Endothelial cell of umbilical vein (primary cell): Measurements from ENCODE around the gene GLIPR1L2. TPM values are rescaled to one million over a fixed set of nuclear protein-coding genes. Genes with fewer than 3 reads are reported as not detected.

Experiments
- BruUV-seq: library from RNA; stranded (reverse); fragments of 400-500 nt; replicated peaks from 2 replicates; lab custom pipeline; 2021; lab: Mats Ljungman, UMichigan
- CTCF ChIA-PET: fragments of 300-600, 350-600 bp; sonication (Branson Sonifier 250); formaldehyde crosslinking; loops from one replicate; lab custom pipeline; 2021; ENCODE audit warnings: antibody characterized with exemption, inconsistent platforms; lab: Charles Lee
- POLR2A ChIA-PET: fragments of 300-600, 350-600 bp; sonication (Branson Sonifier 250); formaldehyde crosslinking; loops from one replicate; lab custom pipeline; 2021; ENCODE audit warnings: antibody characterized with exemption, inconsistent platforms; lab: Charles Lee
- DNase-seq: peaks from one replicate; pipeline ENCODE4 v3.0.0-alpha.2; 2011; ENCODE audit warnings: low read depth, low spot score
- FAIRE-seq: peaks from 2 replicates; lab custom pipeline; 2011; peaks lifted over from hg19 to GRCh38; lab: Jason Lieb, UNC
- H2AFZ ChIP-seq: 2 replicates; pipeline ENCODE4 v1.6.0; 2012; ENCODE audit warnings: low read depth, low read length, control low read depth, inconsistent platforms
- H3K27ac ChIP-seq: 2 replicates; pipeline ENCODE4 v1.5.1; 2011; ENCODE audit warnings: low read depth, mild to moderate bottlenecking, control low read depth, low read length, moderate library complexity; ENCODE audit not compliant: insufficient read depth
- H3K27me3 ChIP-seq, 2 experiments: 2 replicates each; pipeline versions ENCODE4 v1.6.0 to v1.6.1; 2011; ENCODE audit warnings: low read length in 2 of 2, mixed read lengths in 1 of 2; ENCODE audit not compliant: control insufficient read depth in 2 of 2, insufficient read depth in 2 of 2
- H3K36me3 ChIP-seq, 2 experiments: 2 replicates in 1 of 2; 3 replicates in 1 of 2; pipeline ENCODE4 v1.5.1; 2011; ENCODE audit warnings: low read length in 2 of 2, mild to moderate bottlenecking in 1 of 2, moderate library complexity in 1 of 2; ENCODE audit not compliant: control insufficient read depth in 2 of 2, insufficient read depth in 2 of 2; ENCODE audit errors: extremely low read depth in 1 of 2
- H3K4me1 ChIP-seq: 3 replicates; pipeline ENCODE4 v1.5.1; 2011; ENCODE audit warnings: mild to moderate bottlenecking, low read length; ENCODE audit not compliant: control insufficient read depth, insufficient read depth; ENCODE audit errors: extremely low read depth
- H3K4me2 ChIP-seq: 2 replicates; pipeline ENCODE4 v1.6.1; 2011; ENCODE audit warnings: low read length, control low read depth, mixed read lengths; ENCODE audit not compliant: insufficient read depth
- H3K4me3 ChIP-seq, 3 experiments: fragments of 200-600 bp in 1 of 3; sonication (generic), shearing (Covaris generic) in 1 of 3; replicated peaks in 1 of 3; 2 replicates each; pipeline ENCODE4 v1.5.1; 2011 to 2016; ENCODE audit warnings: control low read depth in 3 of 3, low read length in 3 of 3, mild to moderate bottlenecking in 2 of 3, inconsistent platforms in 1 of 3, low read depth in 1 of 3, moderate library complexity in 1 of 3; ENCODE audit not compliant: insufficient read depth in 1 of 3
- H3K79me2 ChIP-seq: 2 replicates; pipeline ENCODE4 v1.6.0; 2012; ENCODE audit warnings: low read length, inconsistent platforms; ENCODE audit not compliant: control insufficient read depth, insufficient read depth
- H3K9ac ChIP-seq: replicated peaks from 2 replicates; pipeline ENCODE3; 2011; ENCODE audit warnings: low read length, control low read depth; ENCODE audit not compliant: insufficient read depth; ENCODE audit errors: extremely low read depth
- H3K9me1 ChIP-seq: replicated peaks from 3 replicates; pipeline ENCODE4 v1.6.0; 2011; ENCODE audit warnings: mild to moderate bottlenecking, low read length; ENCODE audit not compliant: control insufficient read depth, insufficient read depth; ENCODE audit errors: extremely low read depth
- H3K9me3 ChIP-seq: replicated peaks from 2 replicates; pipeline ENCODE4 v1.5.1; 2012; ENCODE audit warnings: low read length, inconsistent platforms; ENCODE audit not compliant: control insufficient read depth, insufficient read depth
- H4K20me1 ChIP-seq: replicated peaks from 2 replicates; pipeline ENCODE3; 2011; ENCODE audit warnings: mild to moderate bottlenecking, low read length; ENCODE audit not compliant: control insufficient read depth, insufficient read depth; ENCODE audit errors: extremely low read depth
- CTCF ChIP-seq, 2 donors: IDR thresholded peaks; 1 replicate in 1 of 2; 2 replicates in 1 of 2; pipeline ENCODE4 v1.5.1; 2011; ENCODE audit warnings: low read length in 2 of 2, mild to moderate bottlenecking in 2 of 2, moderate library complexity in 2 of 2, control low read depth in 1 of 2, inconsistent platforms in 1 of 2, low read depth in 1 of 2; ENCODE audit not compliant: insufficient read depth in 1 of 2; ENCODE audit errors: extremely low read depth in 1 of 2
- EZH2 ChIP-seq: IDR thresholded peaks from 2 replicates; pipeline ENCODE4 v1.6.1; 2012; ENCODE audit warnings: borderline replicate concordance, low read depth, mild to moderate bottlenecking, moderate library complexity, low read length, inconsistent platforms; ENCODE audit not compliant: severe bottlenecking
- FOS ChIP-seq: IDR thresholded peaks from 2 replicates; pipeline ENCODE4 v1.6.1; 2011; ENCODE audit warnings: mild to moderate bottlenecking, low read length, moderate library complexity, borderline replicate concordance; ENCODE audit not compliant: insufficient read depth
- GATA2 ChIP-seq: IDR thresholded peaks from 2 replicates; pipeline ENCODE4 v1.7.0; 2011; ENCODE audit warnings: low read depth, mild to moderate bottlenecking, moderate library complexity, mixed read lengths, low read length; ENCODE audit not compliant: insufficient read length, insufficient read depth
- JUN ChIP-seq: IDR thresholded peaks from 2 replicates; pipeline ENCODE4 v1.6.1; 2011; ENCODE audit warnings: borderline replicate concordance, low read depth; ENCODE audit not compliant: insufficient read length, insufficient read depth
- MAX ChIP-seq: IDR thresholded peaks from 2 replicates; pipeline ENCODE4 v1.6.1; 2011; ENCODE audit not compliant: insufficient read depth, insufficient read length
- MYC ChIP-seq: IDR thresholded peaks from one replicate; pipeline ENCODE4 v1.6.1; 2011; ENCODE audit warnings: mild to moderate bottlenecking, low read depth, low read length
- POLR2A ChIP-seq: IDR thresholded peaks from 2 replicates; pipeline ENCODE4 v1.6.1; 2012; ENCODE audit warnings: low read depth, mild to moderate bottlenecking, control low read depth, low read length
- POLR2AphosphoS5 ChIP-seq: IDR thresholded peaks from 2 replicates; pipeline ENCODE4 v1.6.1; 2012; ENCODE audit warnings: low read depth, mild to moderate bottlenecking, control low read depth, low read length, moderate library complexity; ENCODE audit not compliant: insufficient read depth
- dilution Hi-C: fragments of 300-500 bp; cut with MboI; formaldehyde crosslinking; loops from one replicate; pipeline ENCODE4 v1.15.0; 2019; ENCODE audit warnings: low sequenced_read_pairs; ENCODE audit not compliant: extremely low pct_ligation_motif_present
- intact Hi-C: fragments of 100-400 bp; cut with micrococcal nuclease; formaldehyde crosslinking; loops from one replicate; pipeline ENCODE4 v1.10.0; 2022
- polyA plus RNA-seq, 4 experiments: library from polyadenylated mRNA; depleted of rRNA in 3 of 4; stranded (reverse) in 3 of 4; unstranded in 1 of 4; fragments of >200 nt; gene quantifications; 2 replicates each; pipeline versions ENCODE4 v1.2.1 to v1.2.3, GENCODE V29; 2011 to 2012; ENCODE audit warnings: missing spikeins in 1 of 4
- total RNA-seq: library from RNA; stranded (reverse); gene quantifications from 2 replicates; pipeline ENCODE4 v1.2.3, GENCODE V29; 2021

Gene GLIPR1L2
- total and polyA plus RNA-seq, 2 donors (not counting 3 experiments of a cell fraction or from before 2014, with no cell fraction given), result 0.07 TPM; not detected in 1

GRCh38 chr12:75341873-75342272 lies 49.0 kb upstream of the GLIPR1L2 start:
- H3K9ac ChIP-seq, result no peak overlapping the region
- no peaks in the 10 kb centered on the region for H3K9me3 ChIP-seq
- no peak for FAIRE-seq
- no peaks in the 10 kb centered on the region for H3K36me3 ChIP-seq
- H3K9me1 ChIP-seq, result no peaks in the 10 kb centered on the region
- dilution Hi-C loops, result no loop called here
- ChIA-PET CTCF (interaction anchor here (0.9 to 1.8 kb wide), 4 partner anchors 8 to 25 kb away, joined by 3 to 9 read pairs (median 4); partner anchors contain the start of gene GLIPR1L1), POLR2A (no interaction called here)
- no peaks in the 10 kb centered on the region for H3K27me3 ChIP-seq
- no peak overlapping the region for H2AFZ ChIP-seq
- H4K20me1 ChIP-seq, result no peaks in the 10 kb centered on the region
- intact Hi-C loops, result no loop called here
- no peaks in the 10 kb centered on the region for H3K79me2 ChIP-seq
- BruUV-seq, result no TSS peak
- TF ChIP-seq EZH2, result no peak
- no peak for TF ChIP-seq CTCF (IDR thresholded peaks at IDR 0.05; ENCODE audit: extremely low read depth in 1 of 2, insufficient read depth in 1 of 2, low read depth in 1 of 2, low read length in 2 of 2)
- no peak for TF ChIP-seq MYC
- no peak for TF ChIP-seq GATA2
- TF ChIP-seq POLR2AphosphoS5, result no peak
- no peak for TF ChIP-seq MAX
- TF ChIP-seq POLR2A, result no peak
- no peak for TF ChIP-seq JUN
- no peak for TF ChIP-seq FOS
- DNase-seq, result no peak
- no peak overlapping the region for H3K4me3 ChIP-seq
- H3K27ac ChIP-seq, result no peak overlapping the region
- no peak overlapping the region for H3K4me2 ChIP-seq
- H3K4me1 ChIP-seq, result no peaks in the 10 kb centered on the region
